HG02938 (cell line): ENCODE data around the gene LBR.
"Not testable (repeated sequence)": the region's sequence is repeated elsewhere in the genome, so short reads cannot be mapped to it uniquely, and the experiment has no call there.

Source experiments
- ATAC-seq: cut with Tn5 transposase; IDR thresholded peaks from one replicate; pipeline ENCODE4 v1.9.1; 2021; ENCODE audit warnings: mild to moderate bottlenecking, moderate library complexity; ENCODE audit not compliant: unreplicated experiment

Gene LBR

DNA sequence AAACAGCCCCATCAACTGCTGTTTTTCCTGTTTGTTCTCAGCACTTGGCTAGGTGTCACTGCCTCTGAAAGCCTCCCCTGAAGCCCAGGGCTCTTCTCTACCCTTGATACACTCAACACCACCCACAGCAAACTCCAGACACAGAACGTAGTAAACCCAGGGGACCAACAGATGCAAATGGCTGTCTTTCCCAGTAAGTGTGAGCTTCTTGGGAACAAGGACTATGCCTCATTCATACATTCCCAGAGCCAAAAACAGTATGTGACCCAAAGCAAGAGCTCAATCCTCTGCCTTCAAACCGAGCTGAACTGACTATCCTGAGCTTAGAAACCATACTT lies 4.4 kb downstream of the LBR start:
- ATAC-seq = no peak

DNA sequence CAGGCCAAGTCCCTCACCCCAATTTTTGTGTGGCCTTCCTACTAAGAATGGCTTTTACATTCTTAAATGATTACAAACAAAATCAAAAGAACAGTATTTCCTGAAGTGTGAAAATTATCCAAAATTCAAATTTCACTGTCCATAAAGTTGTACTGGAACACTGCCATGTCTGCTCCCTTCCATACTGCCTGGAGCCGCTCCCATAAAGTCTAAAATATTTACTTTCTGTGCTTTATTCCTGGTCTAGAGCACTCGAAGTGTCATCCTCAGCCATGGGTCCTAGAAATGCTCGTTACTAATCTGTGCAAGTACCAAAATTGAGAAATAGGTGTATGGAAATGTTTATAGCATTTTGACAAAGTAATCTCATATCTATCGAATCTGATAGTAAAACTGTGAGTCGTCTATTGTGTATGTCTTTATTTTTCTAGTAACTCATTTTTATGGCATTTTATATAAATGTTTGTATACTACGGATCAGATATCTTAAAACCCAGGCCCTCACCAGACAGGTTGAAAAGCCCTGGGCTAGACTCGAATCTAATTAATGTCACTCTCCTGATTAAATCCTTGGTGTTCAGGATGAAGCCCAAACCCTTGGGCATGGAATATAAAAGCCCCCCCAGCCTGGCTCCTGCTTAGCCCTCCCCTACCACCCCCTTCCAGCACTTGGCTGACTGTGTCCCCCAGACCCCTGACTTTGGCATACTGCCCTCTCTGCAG lies 4.9 kb downstream of the LBR start:
- no peak for ATAC-seq

- ATAC-seq = no peak
These were observed 5.7 kb downstream of the LBR start for GRCh38 chr1:225422031-225422605.

DNA sequence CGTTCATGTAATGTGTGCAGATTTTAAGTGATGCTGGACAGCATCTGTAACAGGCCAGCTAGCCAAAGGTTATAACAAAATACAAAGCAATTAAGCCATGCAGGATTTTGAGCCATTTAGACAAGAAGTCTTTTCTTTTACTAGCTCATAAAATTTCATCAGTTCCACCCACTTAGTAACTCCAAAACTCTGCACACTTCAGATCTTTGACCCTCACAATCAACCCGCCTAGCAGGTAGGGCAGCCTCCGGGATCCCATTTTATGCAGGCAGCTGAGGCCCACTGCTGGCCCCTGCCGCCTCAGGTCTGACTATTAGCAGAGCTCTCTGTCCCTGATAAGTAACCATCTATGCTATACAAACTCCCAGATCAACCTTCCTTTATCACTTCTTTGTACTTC lies 9.2 kb downstream of the LBR start:
- no peak for ATAC-seq

- ATAC-seq = no peak
These were observed 9.8 kb downstream of the LBR start for GRCh38 chr1:225418059-225418458.

DNA sequence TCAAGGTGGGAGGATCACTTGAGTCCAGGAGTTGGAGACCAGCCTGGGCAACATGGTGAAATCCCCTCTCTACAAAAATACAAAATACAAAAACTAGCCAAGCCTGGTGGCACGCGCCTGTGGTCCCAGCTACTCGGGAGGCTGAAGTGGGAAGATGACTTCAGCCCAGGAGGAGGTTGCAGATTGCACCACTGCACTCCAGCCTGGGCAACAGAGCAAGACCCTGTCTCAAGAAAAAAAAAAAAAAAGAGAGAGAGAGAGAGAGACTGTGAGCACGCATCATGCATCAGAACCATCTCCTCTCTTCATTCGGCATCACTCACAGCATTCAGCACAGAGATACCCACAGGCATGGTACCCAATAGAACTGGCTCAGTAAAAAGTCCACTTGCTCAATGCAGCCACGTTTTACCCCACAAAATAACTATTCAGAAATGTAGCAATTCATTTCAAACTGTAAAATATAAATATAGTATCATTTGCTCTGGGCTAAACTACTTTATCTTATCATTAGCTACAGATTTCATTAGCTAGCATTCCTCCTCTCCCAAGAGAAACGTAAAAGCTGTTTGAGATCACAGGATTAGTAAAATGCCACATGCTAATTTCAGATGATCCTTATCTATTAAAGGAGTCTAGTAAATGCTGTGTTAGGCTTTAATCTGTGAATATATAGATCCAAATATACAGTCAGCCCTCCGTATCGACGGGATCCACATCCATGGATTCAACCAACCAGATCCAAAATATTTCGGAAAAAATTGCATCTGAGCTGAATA lies 11.7 kb downstream of the LBR start:
- no peak for ATAC-seq

GRCh38 chr1:225415307-225415706 lies 12.5 kb downstream of the LBR start:
- no peak for ATAC-seq

GRCh38 chr1:225413708-225414375 lies 14.0 kb downstream of the LBR start:
- ATAC-seq = no peak

- ATAC-seq = no peak
These were observed 15.0 kb downstream of the LBR start for GRCh38 chr1:225412803-225413351.

DNA sequence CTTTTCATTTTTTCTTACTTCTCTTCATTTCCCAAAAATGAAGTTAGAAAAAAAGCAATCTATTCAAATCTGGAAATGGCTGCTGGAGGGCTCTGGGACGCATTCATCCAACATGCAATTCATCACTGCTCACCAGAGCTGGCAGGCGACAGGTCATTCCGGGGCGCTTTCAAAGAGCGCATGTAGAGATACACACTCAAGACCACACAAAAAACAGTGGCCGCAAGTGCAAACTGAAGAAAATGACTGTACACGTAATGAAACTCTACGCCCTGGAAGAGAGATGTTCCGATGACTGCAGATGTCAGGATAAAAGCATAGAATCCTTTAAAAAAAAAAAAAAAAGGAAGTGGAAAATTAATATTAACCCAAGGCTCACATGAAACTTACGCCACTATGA lies 15.5 kb downstream of the LBR start:
- ATAC-seq = no peak

GRCh38 chr1:225410036-225410435 lies 17.8 kb downstream of the LBR start:
- no peak for ATAC-seq

DNA sequence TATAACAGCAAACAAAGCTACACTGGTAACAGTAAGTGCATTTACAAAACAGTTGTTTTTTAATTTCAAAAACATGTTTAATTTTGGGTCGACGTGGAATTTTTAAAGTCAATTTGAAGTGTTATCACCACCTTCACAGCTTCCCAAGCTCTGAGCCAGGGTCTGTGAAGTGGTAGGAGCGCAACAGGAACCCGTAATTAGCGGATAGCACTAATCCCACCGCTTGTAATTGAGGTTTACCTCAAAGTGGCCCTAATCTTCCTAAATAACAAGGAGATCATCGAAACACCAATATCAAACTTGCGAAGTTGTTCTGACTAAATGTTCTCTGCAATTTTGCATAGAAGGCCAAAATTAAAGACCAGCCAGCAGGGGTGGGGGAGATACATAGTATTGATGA lies 18.8 kb downstream of the LBR start:
- no peak for ATAC-seq

- ATAC-seq = no peak
These were observed 19.6 kb downstream of the LBR start for GRCh38 chr1:225408249-225408648.

DNA sequence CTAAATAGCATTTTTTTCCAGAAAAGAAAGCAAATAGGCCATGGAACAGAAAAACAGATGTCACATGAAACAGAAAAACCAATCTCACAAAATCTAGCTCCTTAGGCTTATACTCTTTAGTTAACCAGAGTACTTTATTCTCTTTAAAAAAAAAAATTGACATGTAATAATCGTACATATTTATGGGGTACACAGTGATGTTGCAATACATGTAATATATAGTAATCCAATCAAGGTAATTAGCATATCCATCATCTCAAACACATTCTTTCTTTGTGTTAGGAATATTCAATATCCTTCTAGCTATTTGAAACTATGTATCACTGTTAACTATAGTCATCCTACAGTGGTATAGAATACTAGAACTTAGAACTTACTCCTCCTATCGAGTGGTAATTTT lies 20.1 kb downstream of the LBR start:
- no peak for ATAC-seq

DNA sequence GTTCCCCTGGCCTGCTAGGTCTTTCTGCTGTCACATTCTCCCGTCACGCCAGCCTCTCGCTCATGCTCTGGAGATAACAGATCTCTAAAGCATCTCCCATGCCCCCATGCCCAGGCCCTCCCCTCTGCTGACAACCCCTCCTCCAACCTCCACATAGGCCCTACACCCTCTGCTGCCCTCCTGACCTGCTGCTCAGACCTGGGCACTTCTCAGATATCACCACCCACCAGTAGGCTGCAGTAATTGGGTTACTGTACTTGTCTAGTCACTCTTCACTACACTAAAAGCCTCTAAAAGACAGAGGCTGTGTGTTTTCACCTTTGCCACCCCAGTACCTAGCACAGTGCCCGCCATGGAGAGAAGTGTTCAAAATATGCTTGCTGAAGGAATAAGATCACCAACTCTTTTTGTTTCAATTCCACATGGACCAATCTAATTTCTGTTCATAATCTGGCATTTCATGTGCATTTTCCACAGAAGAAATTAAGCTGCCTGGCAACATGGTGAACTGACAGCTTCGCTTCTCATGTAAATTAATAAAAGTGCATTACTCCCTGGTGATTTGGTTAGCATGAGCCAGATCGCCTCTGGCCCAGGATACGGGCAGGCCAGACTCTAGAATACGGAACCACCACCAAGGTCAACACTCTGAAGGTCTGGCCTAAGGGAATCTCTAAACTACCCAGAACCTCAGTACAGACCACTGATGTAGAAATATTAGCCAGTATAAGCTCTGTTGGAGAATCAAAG lies 20.7 kb downstream of the LBR start:
- no peak for ATAC-seq

GRCh38 chr1:225400968-225401367 lies 26.9 kb downstream of the LBR start:
- ATAC-seq = no peak

GRCh38 chr1:225396357-225396756 lies 31.5 kb downstream of the LBR start:
- no peak for ATAC-seq

- ATAC-seq = no peak
These were observed 38.0 kb downstream of the LBR start for GRCh38 chr1:225389843-225390242.

DNA sequence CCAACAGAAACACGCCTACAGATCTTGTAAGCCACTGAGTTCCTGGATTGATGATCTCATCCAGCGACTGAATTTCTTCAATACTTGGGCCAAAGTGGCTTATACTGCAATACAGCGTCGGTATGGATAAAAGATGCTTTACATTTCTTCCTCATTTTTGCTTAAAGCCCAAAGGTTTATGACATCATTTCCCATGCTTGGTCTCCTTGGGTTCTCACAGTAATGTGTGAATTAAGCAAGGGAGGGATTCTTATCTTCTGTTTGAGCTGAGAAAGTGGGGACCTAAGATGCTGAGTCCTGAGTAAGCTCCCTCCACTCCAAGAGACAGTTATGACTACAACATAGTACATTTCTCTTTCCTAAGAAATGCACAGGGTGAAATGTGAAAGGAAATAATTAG lies 39.5 kb downstream of the LBR start:
- ATAC-seq = no peak

DNA sequence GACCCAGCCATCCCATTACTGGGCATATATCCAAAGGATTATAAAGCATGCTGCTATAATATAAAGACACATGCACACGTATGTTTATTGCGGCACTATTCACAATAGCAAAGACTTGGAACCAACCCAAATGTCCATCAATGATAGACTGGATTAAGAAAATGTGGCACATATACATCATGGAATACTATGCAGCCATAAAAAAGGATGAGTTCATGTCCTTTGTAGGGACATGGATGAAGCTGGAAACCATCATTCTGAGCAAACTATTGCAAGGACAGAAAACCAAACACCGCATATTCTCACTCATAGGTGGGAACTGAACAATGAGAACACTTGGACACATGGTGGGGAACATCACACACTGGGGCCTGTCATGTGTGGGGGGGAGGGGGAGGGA lies 41.0 kb downstream of the LBR start:
- ATAC-seq = not testable (repeated sequence)

DNA sequence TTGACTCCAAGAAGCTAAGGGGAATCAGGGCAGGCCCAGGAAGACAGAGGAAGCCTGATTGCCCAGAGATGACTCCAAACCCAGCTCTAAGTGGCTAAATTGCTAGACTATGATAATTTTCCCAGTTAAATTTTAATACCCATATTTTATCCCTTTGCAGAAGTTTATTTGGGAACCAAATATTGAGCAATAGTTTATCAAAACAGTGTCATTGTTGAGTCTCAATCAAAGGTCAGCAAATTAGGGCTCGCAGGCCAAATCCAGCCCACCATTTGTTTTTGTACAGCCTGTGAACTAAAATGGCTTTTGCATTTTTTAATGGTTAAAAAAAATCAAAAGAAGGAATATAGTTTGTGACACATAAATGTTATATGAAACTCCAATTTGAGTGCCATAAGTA lies 47.1 kb downstream of the LBR start:
- no peak for ATAC-seq
